HG03565 (cell line): ENCODE data around the gene THUMPD1.
"Not testable (repeated sequence)": the region's sequence is repeated elsewhere in the genome, so short reads cannot be mapped to it uniquely, and the experiment has no call there.

Source experiments
- ATAC-seq: cut with Tn5 transposase; IDR thresholded peaks from one replicate; pipeline ENCODE4 v1.9.1; 2021; ENCODE audit warnings: mild to moderate bottlenecking, moderate library complexity; ENCODE audit not compliant: unreplicated experiment

THUMPD1 gene

GRCh38 chr16:20701692-20702091, 39.9 kb downstream of the THUMPD1 start:
- not testable (repeated sequence) for ATAC-seq

GRCh38 chr16:20696618-20697017, 45.0 kb downstream of the THUMPD1 start:
- ATAC-seq = no peak

- no peak for ATAC-seq
Measured at GRCh38 chr16:20695024-20695423, 46.6 kb downstream of the THUMPD1 start.

- ATAC-seq = not testable (repeated sequence)
Measured at GRCh38 chr16:20694096-20694495, 47.5 kb downstream of the THUMPD1 start.

GRCh38 chr16:20689668-20690067, 52.0 kb downstream of the THUMPD1 start:
- no peak for ATAC-seq

- no peak for ATAC-seq
Measured at GRCh38 chr16:20683812-20684211, 57.8 kb downstream of the THUMPD1 start.
